GM12878 (cell line): Measurements from ENCODE around the gene TMEM86A. TPM values are rescaled to one million over a fixed set of nuclear protein-coding genes. Genes with fewer than 3 reads are reported as not detected.

Experiments used
- ATAC-seq: fragments of 200-7000 bp; cut with Tn5 transposase; 3 replicates; pipeline ENCODE4 v1.9.1; 2020; ENCODE audit warnings: mild to moderate bottlenecking, moderate library complexity
- BruUV-seq: library from RNA; stranded (reverse); fragments of 400-500 nt; replicated peaks from 2 replicates; lab custom pipeline; 2021; lab: Mats Ljungman, UMichigan
- CTCF ChIA-PET: fragments of 300-600 bp; sonication (Branson Sonifier 250); formaldehyde crosslinking; extraction: SDS; loops from one replicate; lab custom pipeline; 2021; ENCODE audit warnings: inconsistent platforms; lab: Yijun Ruan, JAX
- POLR2A ChIA-PET: fragments of 350-600 bp; formaldehyde crosslinking; extraction: SDS; loops from one replicate; lab custom pipeline; 2021; ENCODE audit warnings: inconsistent platforms; lab: Charles Lee
- RAD21 ChIA-PET: fragments of 300-600 bp; sonication (Branson Sonifier 250); formaldehyde crosslinking; loops from one replicate; lab custom pipeline; 2023; ENCODE audit warnings: antibody characterized with exemption; ENCODE audit not compliant: unreplicated experiment; lab: Charles Lee
- SMC1A ChIA-PET: fragments of 300-600 bp; sonication (Branson Sonifier 250); formaldehyde crosslinking; loops from one replicate; lab custom pipeline; 2023; ENCODE audit not compliant: unreplicated experiment, uncharacterized antibody; lab: Charles Lee
- DNase-seq: peaks from one replicate; pipeline ENCODE4 v3.0.0-alpha.2; 2011; ENCODE audit warnings: low read depth, low spot score
- FAIRE-seq: peaks from 3 replicates; lab custom pipeline; 2011; peaks lifted over from hg19 to GRCh38; lab: Jason Lieb, UNC
- H2AFZ ChIP-seq: 2 replicates; pipeline ENCODE4 v1.6.0; 2011; ENCODE audit warnings: low read depth, low read length, control low read depth; ENCODE audit not compliant: control insufficient read depth
- H3K27ac ChIP-seq: 2 replicates; pipeline ENCODE4 v1.5.1; 2011; ENCODE audit warnings: control low read depth; ENCODE audit not compliant: control insufficient read depth, insufficient read depth
- H3K27me3 ChIP-seq, 2 experiments: replicated peaks in 1 of 2; 2 replicates each; pipeline versions ENCODE4 v1.6.0 to v1.6.1; 2011; ENCODE audit warnings: low read length in 1 of 2; ENCODE audit not compliant: control insufficient read depth in 2 of 2, insufficient read depth in 2 of 2
- H3K36me3 ChIP-seq, 2 experiments: 2 replicates each; pipeline ENCODE4 v1.5.1; 2011; ENCODE audit warnings: low read length in 1 of 2; ENCODE audit not compliant: control insufficient read depth in 2 of 2, insufficient read depth in 2 of 2
- H3K4me1 ChIP-seq: 2 replicates; pipeline ENCODE4 v1.6.1; 2011; ENCODE audit warnings: mild to moderate bottlenecking, low read length, moderate library complexity, mixed read lengths; ENCODE audit not compliant: control insufficient read depth, insufficient read depth
- H3K4me2 ChIP-seq: 2 replicates; pipeline ENCODE4 v1.6.0; 2011; ENCODE audit warnings: control low read depth; ENCODE audit not compliant: control insufficient read depth, insufficient read depth
- H3K4me3 ChIP-seq: fragments of 200-600 bp; sonication (generic); 2 replicates; pipeline ENCODE4 v1.5.1; 2016
- H3K79me2 ChIP-seq: 2 replicates; pipeline ENCODE4 v1.6.0; 2011; ENCODE audit warnings: low read length; ENCODE audit not compliant: control insufficient read depth, insufficient read depth
- H3K9ac ChIP-seq: 2 replicates; pipeline ENCODE4 v1.8.0; 2011; ENCODE audit warnings: low read length, control low read depth, mixed read lengths; ENCODE audit not compliant: control insufficient read depth, insufficient read depth
- H3K9me3 ChIP-seq: replicated peaks from 3 replicates; pipeline ENCODE4 v1.5.1; 2011; ENCODE audit warnings: mild to moderate bottlenecking, low read length; ENCODE audit not compliant: control insufficient read depth, insufficient read depth
- H4K20me1 ChIP-seq: 2 replicates; pipeline ENCODE4 v1.6.0; 2011; ENCODE audit not compliant: control insufficient read depth, insufficient read depth
- ATF3 ChIP-seq: IDR thresholded peaks from 2 replicates; pipeline ENCODE4 v1.6.1; 2011; ENCODE audit warnings: low read depth, mild to moderate bottlenecking, low read length, moderate library complexity, borderline replicate concordance; ENCODE audit errors: extremely low read depth
- BHLHE40 ChIP-seq, 2 experiments: fragments of 450-650 bp in 1 of 2; IDR thresholded peaks; 2 replicates each; pipeline ENCODE4 v1.6.1; 2011 to 2017; ENCODE audit warnings: low read depth in 2 of 2, borderline replicate concordance in 1 of 2, improper control_type of control experiment in 1 of 2, low read length in 1 of 2, mild to moderate bottlenecking in 1 of 2
- CBFB ChIP-seq: IDR thresholded peaks from 2 replicates; pipeline ENCODE4 v1.6.1; 2016; ENCODE audit warnings: antibody characterized with exemption, low read depth
- JUNB ChIP-seq: IDR thresholded peaks from 2 replicates; pipeline ENCODE4 v1.6.1; 2016; ENCODE audit warnings: antibody characterized with exemption, mild to moderate bottlenecking
- JUND ChIP-seq: IDR thresholded peaks from 2 replicates; pipeline ENCODE4 v1.6.1; 2012; ENCODE audit warnings: low read depth, mild to moderate bottlenecking, low read length, improper control_type of control experiment, moderate library complexity
- MAX ChIP-seq: IDR thresholded peaks from 2 replicates; pipeline ENCODE4 v1.6.1; 2012; ENCODE audit warnings: low read depth, low read length, improper control_type of control experiment
- POLR2A ChIP-seq: IDR thresholded peaks from 2 replicates; pipeline ENCODE4 v1.6.1; 2011; ENCODE audit warnings: low read depth, mild to moderate bottlenecking, low read length
- RCOR1 ChIP-seq: conservative IDR thresholded peaks from 2 replicates; pipeline ENCODE4 v1.6.1; 2012; ENCODE audit warnings: low read depth, low read length, improper control_type of control experiment
- REST ChIP-seq: IDR thresholded peaks from 2 replicates; pipeline ENCODE4 v1.6.1; 2012; ENCODE audit warnings: mild to moderate bottlenecking, low read depth, low read length
- SMC3 ChIP-seq: IDR thresholded peaks from 2 replicates; pipeline ENCODE4 v1.6.1; 2011; ENCODE audit warnings: low read length, improper control_type of control experiment, borderline replicate concordance
- USF2 ChIP-seq: IDR thresholded peaks from 2 replicates; pipeline ENCODE4 v1.6.1; 2011; ENCODE audit warnings: low read depth, low read length, improper control_type of control experiment, borderline replicate concordance
- WGBS: methylation state at CpG from one replicate; pipeline ENCODE4 v1.1.6; 2016; ENCODE audit warnings: low lambda C conversion rate; ENCODE audit not compliant: insufficient replicate concordance, insufficient coverage; ENCODE audit errors: missing lambda C conversion rate; 5-methylcytosine and 5-hydroxymethylcytosine counted together
- in situ Hi-C: fragments of 300-500 bp; cut with MboI; formaldehyde crosslinking; loops from 9 replicates; pipeline ENCODE4 v1.14.3; 2018; ENCODE audit warnings: mixed read lengths
- intact Hi-C: fragments of 100-400 bp; cut with micrococcal nuclease; formaldehyde crosslinking; loops from one replicate; pipeline ENCODE4 v1.14.2; 2022; ENCODE audit not compliant: unreplicated experiment
- polyA plus RNA-seq, 11 experiments: library from polyadenylated mRNA; depleted of rRNA in 4 of 11; unstranded in 6 of 11; stranded (reverse) in 5 of 11; fragments of >200 nt; fragmentation: Nextera tagmentation in 4 of 11; fragmentation: Illumina TruSeq in 1 of 11; extraction: Ambion mirVana in 4 of 11; extraction: Trizol in 1 of 11; gene quantifications; 1 replicate in 1 of 11; 2 replicates in 10 of 11; pipeline versions ENCODE4 v1.2.1 to v1.2.3, GENCODE V29; 2011 to 2016; ENCODE audit warnings: inconsistent platforms in 2 of 11, missing spikeins in 2 of 11, low read depth in 1 of 11
- total RNA-seq, 4 experiments: library from RNA; depleted of rRNA in 3 of 4; stranded (reverse); fragments of >200 nt in 3 of 4; fragmentation: Illumina TruSeq in 1 of 4; extraction: Trizol in 1 of 4; gene quantifications; 2 replicates each; pipeline versions ENCODE4 v1.2.1 to v1.2.3, GENCODE V29; 2013 to 2021

Gene TMEM86A
- total and polyA plus RNA-seq, 10 of the 15 experiments (the other 5 are each of a cell fraction or from before 2014, with no cell fraction given) = 0.01 to 0.11 (median 0.06) TPM; not detected in 7

- TF ChIP-seq SMC3 = no peak
- TF ChIP-seq USF2 = no peak
- TF ChIP-seq, all 136 proteins: peak for 0
Measured at GRCh38 chr11:18696638-18697225, 1.8 kb upstream of the TMEM86A start (continued).

GRCh38 chr11:18697576-18697975 is 1.0 kb upstream of the TMEM86A start:
- Histone ChIP-seq H3K4me2 (no peak overlapping the region), H3K4me1 (peaks cover 6% of the 10 kb centered on the region; the same call in 1 of the 2 replicates), H3K9ac (no peak overlapping the region), H3K79me2 (no peaks in the 10 kb centered on the region), H3K27ac (no peak overlapping the region), H2AFZ (no peak overlapping the region), H4K20me1 (no peaks in the 10 kb centered on the region), H3K9me3 (no peaks in the 10 kb centered on the region), H3K27me3 (peaks cover 4 to 13% of the 10 kb centered on the region in 2 experiments), H3K36me3 (no peaks in the 10 kb centered on the region), H3K4me3 (no peak overlapping the region)
- CTCF ChIA-PET = interaction anchor here (1.0 to 1.8 kb wide), 4 partner anchors 24 to 157 kb away, joined by 3 to 5 read pairs (median 3); no protein-coding TSS in a partner anchor
- in situ Hi-C loops (no loop called here), intact Hi-C loops (no loop called here)
- DNase-seq (no peak), ATAC-seq (no peak), FAIRE-seq (no peak)
- BruUV-seq = no TSS peak
- POLR2A ChIA-PET = interaction anchor here (1.6 kb wide), 1 partner anchor 64 kb away, joined by 4 read pairs; the partner anchor contains the start of gene SPTY2D1
- 95% methylated on average over 4 of the region's 4 CpGs for WGBS
- RAD21 ChIA-PET = no interaction called here
- SMC1A ChIA-PET = interaction anchor here (0.7 kb wide), 1 partner anchor 23 kb away, joined by 3 read pairs; no protein-coding TSS in a partner anchor
- TF ChIP-seq MAX (no peak), JUND (no peak), CBFB (no peak), POLR2A (no peak), JUNB (no peak), REST (no peak), ATF3 (no peak), USF2 (no peak), BHLHE40 (IDR thresholded peaks at IDR 0.05; ENCODE audit: borderline replicate concordance in 1 of 2, low read depth in 2 of 2, low read length in 1 of 2) (no peak), RCOR1 (no peak)
